K562 (cell line): Measurements from ENCODE around the gene SIK3. TPM values are rescaled to one million over a fixed set of nuclear protein-coding genes. Genes with fewer than 3 reads are reported as not detected.

Experiments used
- ZBTB40 ChIP-seq, 2 experiments: fragments of 450-650 bp in 1 of 2; sonication (generic) in 1 of 2; formaldehyde crosslinking in 1 of 2; IDR thresholded peaks; 2 replicates each; pipeline versions ENCODE4 v1.7.1 to v1.9.0; 2016 to 2022; ENCODE audit warnings: inconsistent platforms in 1 of 2, mild to moderate bottlenecking in 1 of 2, missing genetic modification reagents in 1 of 2
- polyA plus RNA-seq, 8 experiments: library from polyadenylated mRNA; depleted of rRNA in 4 of 8; stranded (reverse) in 5 of 8; unstranded in 3 of 8; fragments of >200 nt; fragmentation: Nextera tagmentation in 2 of 8; fragmentation: Illumina TruSeq in 1 of 8; extraction: Ambion mirVana in 2 of 8; extraction: Trizol in 1 of 8; gene quantifications; 2 replicates each; pipeline versions ENCODE4 v1.2.1 to v1.2.3, GENCODE V29; 2011 to 2014; ENCODE audit warnings: inconsistent platforms in 1 of 8, missing spikeins in 1 of 8
- total RNA-seq, 7 experiments: library from RNA; depleted of rRNA in 6 of 7; stranded (reverse); fragments of >200 nt in 6 of 7; fragmentation: Illumina TruSeq in 2 of 7; extraction: Trizol in 2 of 7; gene quantifications; 2 replicates each; pipeline versions ENCODE4 v1.2.1 to v1.2.3, GENCODE V29; 2011 to 2021; ENCODE audit warnings: low replicate concordance in 1 of 7

The SIK3 gene
- total and polyA plus RNA-seq, 9 of the 15 experiments (the other 6 are each of a cell fraction or from before 2014, with no cell fraction given): 1.6 to 21.6 (median 8.0) TPM

GRCh38 chr11:117095284-117096161, 2.7 kb downstream of the SIK3 start (continued):
- TF ChIP-seq ZBTB40 (IDR thresholded peaks at IDR 0.05): no peak
- TF ChIP-seq ZBTB40 (CRISPR knock-in tag; IDR thresholded peaks at IDR 0.05): no peak
